Measurements from ENCODE around the gene PLXNA2.

- no peak for TF ChIP-seq CTCF (IDR thresholded peaks at IDR 0.05; ENCODE audit: low read depth, low read length)
- TF ChIP-seq EZH2phosphoT487 (IDR thresholded peaks at IDR 0.05; ENCODE audit: low read depth): no peak
Measured at GRCh38 chr1:208275083-208275482, 30.9 kb upstream of the PLXNA2 start.
